Measurements from ENCODE around the gene TCF4. TPM values are rescaled to one million over a fixed set of nuclear protein-coding genes. Genes with fewer than 3 reads are reported as not detected.

TCF4 gene
- total and polyA plus RNA-seq, 2 donors: 46.3 to 464 TPM

- H3K27ac ChIP-seq (ENCODE audit: low read depth): no peak overlapping the region
- 77% methylated on average over 6 of the region's 6 CpGs for WGBS
- no peaks in the 10 kb centered on the region for H3K4me1 ChIP-seq (ENCODE audit: insufficient read depth)
- H3K36me3 ChIP-seq (ENCODE audit: insufficient read depth): no peaks in the 10 kb centered on the region
- H3K4me3 ChIP-seq (ENCODE audit: low read depth, low read length): no peak overlapping the region
- DNase-seq (ENCODE audit: extremely low spot score): no peak
Measured at GRCh38 chr18:55577812-55578539, 10.0 kb downstream of the TCF4 start.

- H3K27ac ChIP-seq (ENCODE audit: low read depth): no peak overlapping the region
- no peaks in the 10 kb centered on the region for H3K4me1 ChIP-seq (ENCODE audit: insufficient read depth)
- 94% methylated on average over 3 of the region's 3 CpGs for WGBS
- DNase-seq (ENCODE audit: extremely low spot score): no peak
- H3K4me3 ChIP-seq (ENCODE audit: low read depth, low read length): no peak overlapping the region
- H3K36me3 ChIP-seq (ENCODE audit: insufficient read depth): no peaks in the 10 kb centered on the region
Measured at GRCh38 chr18:55576001-55576400, 12.0 kb downstream of the TCF4 start.

GRCh38 chr18:55575066-55575465 lies 12.9 kb downstream of the TCF4 start:
- H3K4me3 ChIP-seq (ENCODE audit: low read depth, low read length): no peak overlapping the region
- H3K4me1 ChIP-seq (ENCODE audit: insufficient read depth): no peaks in the 10 kb centered on the region
- no peak for DNase-seq (ENCODE audit: extremely low spot score)
- no peak overlapping the region for H3K27ac ChIP-seq (ENCODE audit: low read depth)
- 96% methylated on average over 1 of the region's 1 CpG for WGBS
- no peaks in the 10 kb centered on the region for H3K36me3 ChIP-seq (ENCODE audit: insufficient read depth)

DNA sequence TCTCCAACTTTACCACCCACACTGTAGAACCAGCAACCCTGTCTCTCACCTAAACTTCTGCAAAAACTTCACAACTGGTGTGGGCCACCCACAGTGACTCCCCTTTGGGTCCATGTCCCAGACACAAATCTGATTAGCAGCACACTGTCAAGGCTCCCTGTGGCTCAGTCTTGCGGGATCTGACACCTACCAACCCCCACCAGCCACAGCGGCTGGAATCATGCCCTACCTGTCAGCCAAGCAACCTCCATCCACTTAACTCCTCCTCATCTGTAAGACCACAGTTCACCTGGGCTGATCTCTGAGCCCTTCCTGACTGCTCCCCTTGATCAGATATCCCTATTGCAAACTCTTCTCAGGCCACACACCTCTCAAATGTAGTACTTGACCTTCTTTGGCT lies 14.6 kb downstream of the TCF4 start:
- no peak for DNase-seq (ENCODE audit: extremely low spot score)
- no peaks in the 10 kb centered on the region for H3K36me3 ChIP-seq (ENCODE audit: insufficient read depth)
- no peak overlapping the region for H3K27ac ChIP-seq (ENCODE audit: low read depth)
- H3K4me3 ChIP-seq (ENCODE audit: low read depth, low read length): no peak overlapping the region
- no peaks in the 10 kb centered on the region for H3K4me1 ChIP-seq (ENCODE audit: insufficient read depth)
- 92% methylated on average over 2 of the region's 2 CpGs for WGBS

GRCh38 chr18:55570966-55571365 lies 17.0 kb downstream of the TCF4 start:
- H3K36me3 ChIP-seq (ENCODE audit: insufficient read depth): no peaks in the 10 kb centered on the region
- H3K4me1 ChIP-seq (ENCODE audit: insufficient read depth): no peaks in the 10 kb centered on the region
- no peak overlapping the region for H3K4me3 ChIP-seq (ENCODE audit: low read depth, low read length)
- no peak for DNase-seq (ENCODE audit: extremely low spot score)
- H3K27ac ChIP-seq (ENCODE audit: low read depth): no peak overlapping the region

DNA sequence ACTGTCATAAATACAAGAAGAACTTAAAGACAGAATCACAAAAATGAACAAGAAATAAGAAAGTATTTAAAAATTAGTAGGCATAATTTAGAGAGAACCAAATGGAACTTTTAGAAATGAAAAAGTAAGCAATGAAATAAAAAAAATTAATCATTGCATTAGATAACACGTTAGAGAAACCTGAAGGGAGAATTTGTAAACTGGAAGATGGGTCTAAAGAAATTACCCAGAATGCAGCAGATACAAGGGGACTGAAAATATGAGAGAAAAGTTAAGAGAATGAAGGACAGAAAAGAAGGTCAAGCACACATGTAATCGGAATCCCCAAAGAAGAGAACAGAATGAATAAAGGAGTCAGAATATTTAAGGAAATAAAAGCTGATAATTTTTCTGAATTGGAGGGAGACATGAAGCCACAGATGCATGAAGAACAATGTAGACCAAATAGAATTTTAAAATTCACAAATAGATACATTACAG lies 21.5 kb downstream of the TCF4 start:
- no peak for DNase-seq (ENCODE audit: extremely low spot score)
- Histone ChIP-seq H3K27ac (ENCODE audit: low read depth) (no peak overlapping the region), H3K4me3 (ENCODE audit: low read depth, low read length) (no peak overlapping the region), H3K4me1 (ENCODE audit: insufficient read depth) (no peaks in the 10 kb centered on the region), H3K36me3 (ENCODE audit: insufficient read depth) (no peaks in the 10 kb centered on the region)
- 97% methylated on average over 2 of the region's 2 CpGs for WGBS

DNA sequence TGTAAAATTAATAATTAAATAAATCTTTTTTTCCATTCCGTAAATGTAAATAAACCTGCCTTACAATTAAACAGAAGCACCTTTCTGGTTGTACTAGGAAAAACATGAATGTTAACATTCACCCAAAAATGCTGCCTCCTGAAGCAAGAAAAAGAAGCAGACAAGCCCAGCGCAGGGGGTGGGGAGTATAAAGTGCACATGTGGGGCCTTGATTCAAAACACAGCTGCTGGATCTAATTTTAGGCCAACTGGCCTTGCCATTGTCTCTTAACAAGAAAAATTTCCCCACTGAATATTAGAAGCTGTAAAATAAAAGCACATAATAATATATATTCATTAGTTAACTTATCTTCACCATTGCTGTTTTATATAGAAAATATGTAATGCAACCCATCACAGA lies 28.3 kb downstream of the TCF4 start:
- no peak for DNase-seq (ENCODE audit: extremely low spot score)
- no peak overlapping the region for H3K4me3 ChIP-seq (ENCODE audit: low read depth, low read length)
- H3K27ac ChIP-seq (ENCODE audit: low read depth): no peak overlapping the region
- WGBS: 87% methylated on average over 2 of the region's 2 CpGs
- no peaks in the 10 kb centered on the region for H3K36me3 ChIP-seq (ENCODE audit: insufficient read depth)
- H3K4me1 ChIP-seq (ENCODE audit: insufficient read depth): no peaks in the 10 kb centered on the region

DNA sequence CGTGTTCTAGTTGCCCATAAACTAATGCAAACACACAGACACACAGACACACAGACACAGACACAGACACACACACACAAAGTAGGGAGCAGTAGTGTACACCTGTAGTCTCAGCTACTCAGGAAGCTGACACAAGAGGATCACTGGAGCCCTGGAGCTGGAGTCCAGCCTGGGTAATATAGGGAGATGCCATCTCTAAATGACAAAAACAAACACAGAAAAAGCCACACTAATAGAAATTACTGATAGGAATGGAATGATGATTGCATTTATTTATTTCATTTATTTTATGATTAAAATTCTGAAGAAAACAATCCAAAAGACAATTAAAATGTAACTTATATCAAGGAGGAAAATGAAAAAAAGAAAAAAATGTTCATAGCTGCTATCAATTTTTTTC lies 30.8 kb downstream of the TCF4 start:
- no peaks in the 10 kb centered on the region for H3K4me1 ChIP-seq (ENCODE audit: insufficient read depth)
- no peak overlapping the region for H3K4me3 ChIP-seq (ENCODE audit: low read depth, low read length)
- H3K36me3 ChIP-seq (ENCODE audit: insufficient read depth): no peaks in the 10 kb centered on the region
- no peak overlapping the region for H3K27ac ChIP-seq (ENCODE audit: low read depth)
- DNase-seq (ENCODE audit: extremely low spot score): no peak
- WGBS: 94% methylated on average over 1 of the region's 1 CpG

- 89% methylated on average over 4 of the region's 4 CpGs for WGBS
- Histone ChIP-seq H3K27ac (ENCODE audit: low read depth) (no peak overlapping the region), H3K4me3 (ENCODE audit: low read depth, low read length) (no peak overlapping the region), H3K36me3 (ENCODE audit: insufficient read depth) (peaks cover 2% of the 10 kb centered on the region), H3K4me1 (ENCODE audit: insufficient read depth) (no peaks in the 10 kb centered on the region)
- DNase-seq (ENCODE audit: extremely low spot score): no peak
Measured at GRCh38 chr18:55555395-55556027, 32.5 kb downstream of the TCF4 start.

- Histone ChIP-seq H3K27ac (ENCODE audit: low read depth) (no peak overlapping the region), H3K4me3 (ENCODE audit: low read depth, low read length) (no peak overlapping the region), H3K36me3 (ENCODE audit: insufficient read depth) (peaks cover 2% of the 10 kb centered on the region), H3K4me1 (ENCODE audit: insufficient read depth) (no peaks in the 10 kb centered on the region)
- 89% methylated on average over 11 of the region's 11 CpGs for WGBS
- no peak for DNase-seq (ENCODE audit: extremely low spot score)
Measured at GRCh38 chr18:55552526-55553189, 35.3 kb downstream of the TCF4 start.

DNA sequence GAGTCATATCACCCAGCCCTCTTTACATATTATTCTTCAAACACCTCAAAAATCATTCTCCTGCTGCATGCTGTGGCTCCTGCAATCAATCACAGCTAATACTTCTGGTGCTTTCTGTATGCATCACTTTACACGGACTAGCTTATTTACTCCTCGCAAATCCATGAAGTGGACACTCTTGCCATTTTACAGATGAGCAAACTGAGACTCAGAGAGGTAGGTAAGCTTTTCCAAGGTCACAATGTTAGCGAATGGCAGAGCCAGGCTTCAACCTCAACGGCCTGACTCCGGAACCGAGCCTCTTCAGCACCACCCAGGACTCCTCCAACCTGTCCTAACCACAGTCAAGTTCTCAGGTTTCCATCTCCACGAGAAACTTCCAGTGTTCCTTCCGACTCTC lies 36.8 kb downstream of the TCF4 start:
- WGBS: 96% methylated on average over 8 of the region's 8 CpGs
- H3K4me3 ChIP-seq (ENCODE audit: low read depth, low read length): no peak overlapping the region

DNA sequence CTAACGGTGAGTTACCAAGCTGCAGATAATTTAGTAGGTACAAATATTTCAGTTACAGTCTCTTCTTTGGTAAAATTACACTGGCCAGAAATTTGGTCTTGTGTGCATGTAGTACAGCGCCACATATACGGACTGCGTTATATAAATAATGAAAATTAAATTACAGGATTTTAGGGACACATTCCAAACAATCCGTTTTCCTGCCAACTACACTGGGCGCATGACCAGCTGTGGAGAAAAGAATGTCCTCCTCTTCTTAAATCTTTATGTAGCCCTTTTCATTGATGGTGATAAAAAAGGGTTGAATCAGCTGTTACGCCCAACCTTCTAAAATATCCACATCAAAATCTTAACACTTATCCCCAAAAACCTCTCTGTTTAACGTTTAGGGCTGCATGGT lies 37.5 kb downstream of the TCF4 start:
- H3K27ac ChIP-seq (ENCODE audit: low read depth): no peak overlapping the region
- WGBS: 60% methylated on average over 8 of the region's 8 CpGs
- no peaks in the 10 kb centered on the region for H3K4me1 ChIP-seq (ENCODE audit: insufficient read depth)
- peaks cover 2% of the 10 kb centered on the region for H3K36me3 ChIP-seq (ENCODE audit: insufficient read depth)
- H3K4me3 ChIP-seq (ENCODE audit: low read depth, low read length): no peak overlapping the region
- DNase-seq (ENCODE audit: extremely low spot score): no peak

More for the DNA sequence above, 36.8 kb downstream of the TCF4 start:
- Histone ChIP-seq H3K36me3 (ENCODE audit: insufficient read depth) (peaks cover 2% of the 10 kb centered on the region), H3K27ac (ENCODE audit: low read depth) (no peak overlapping the region), H3K4me1 (ENCODE audit: insufficient read depth) (no peaks in the 10 kb centered on the region)
- DNase-seq (ENCODE audit: extremely low spot score): no peak

- Histone ChIP-seq H3K27ac (ENCODE audit: low read depth) (no peak overlapping the region), H3K36me3 (ENCODE audit: insufficient read depth) (peaks cover 2% of the 10 kb centered on the region), H3K4me1 (ENCODE audit: insufficient read depth) (no peaks in the 10 kb centered on the region), H3K4me3 (ENCODE audit: low read depth, low read length) (no peak overlapping the region)
- DNase-seq (ENCODE audit: extremely low spot score): no peak
- WGBS: 86% methylated on average over 5 of the region's 5 CpGs
Measured at GRCh38 chr18:55549474-55550104, 38.4 kb downstream of the TCF4 start.

DNA sequence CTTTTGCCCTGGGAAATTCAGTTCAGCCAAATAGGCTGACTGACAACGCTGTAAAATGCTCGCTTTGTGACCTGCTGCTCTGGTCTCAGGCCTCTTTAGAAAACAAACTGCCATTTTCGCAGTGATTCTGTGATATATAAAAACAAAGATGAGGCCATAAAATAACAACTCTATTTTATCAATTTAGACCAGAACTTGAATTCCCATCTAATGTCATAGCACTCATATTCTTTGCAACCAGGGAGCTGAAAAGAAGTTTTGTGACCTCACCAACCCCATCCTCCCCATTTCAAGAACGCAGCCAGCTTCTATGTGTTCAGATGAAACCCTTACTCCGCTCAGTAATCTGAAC lies 40.3 kb downstream of the TCF4 start:
- no peak for DNase-seq (ENCODE audit: extremely low spot score)
- Histone ChIP-seq H3K36me3 (ENCODE audit: insufficient read depth) (peaks cover 2% of the 10 kb centered on the region), H3K27ac (ENCODE audit: low read depth) (no peak overlapping the region), H3K4me1 (ENCODE audit: insufficient read depth) (no peaks in the 10 kb centered on the region), H3K4me3 (ENCODE audit: low read depth, low read length) (no peak overlapping the region)
- WGBS: 67% methylated on average over 5 of the region's 5 CpGs
